PC-9 (cell line): ENCODE measurements around the gene RAB31. TPM values are rescaled to one million over a fixed set of nuclear protein-coding genes. Genes with fewer than 3 reads are reported as not detected.

Source experiments
- BruUV-seq: library from RNA; stranded (reverse); fragments of 400-500 nt; replicated peaks from 2 replicates; lab custom pipeline; 2021; lab: Mats Ljungman, UMichigan
- CTCF ChIA-PET: fragments of 300-600 bp; sonication (Branson Sonifier 250); formaldehyde crosslinking; loops from one replicate; lab custom pipeline; 2022; ENCODE audit warnings: antibody characterized with exemption; lab: Charles Lee
- POLR2A ChIA-PET: fragments of 300-600 bp; sonication (Branson Sonifier 250); formaldehyde crosslinking; loops from one replicate; lab custom pipeline; 2022; ENCODE audit warnings: antibody characterized with exemption; ENCODE audit not compliant: unreplicated experiment; lab: Charles Lee
- DNase-seq, 2 experiments: peaks; one replicate each; pipeline versions ENCODE4 v3.0.0 to v3.0.0-alpha.2; 2015 to 2022; ENCODE audit warnings: mixed read lengths in 1 of 2
- H2AFZ ChIP-seq: fragments of 200-600 bp; sonication (generic); 2 replicates; pipeline ENCODE4 v1.8.1; 2017; ENCODE audit warnings: antibody characterized with exemption
- H3F3A ChIP-seq: fragments of 200-600 bp; sonication (generic); 2 replicates; pipeline ENCODE4 v1.8.1; 2017; ENCODE audit warnings: antibody characterized with exemption, mild to moderate bottlenecking, low read depth; ENCODE audit not compliant: insufficient read depth
- H3K27ac ChIP-seq: fragments of 200-600 bp; sonication (generic); 2 replicates; pipeline ENCODE4 v1.6.1; 2016; ENCODE audit warnings: mixed run types
- H3K27me3 ChIP-seq: fragments of 200-600 bp; sonication (generic); 2 replicates; pipeline ENCODE4 v1.6.1; 2016; ENCODE audit warnings: low read depth, mixed run types; ENCODE audit not compliant: insufficient read depth
- H3K36me3 ChIP-seq: fragments of 200-600 bp; sonication (generic); 2 replicates; pipeline ENCODE4 v1.6.1; 2016; ENCODE audit warnings: low read depth, mixed run types
- H3K4me1 ChIP-seq: fragments of 200-600 bp; sonication (generic); replicated peaks from 2 replicates; pipeline ENCODE4 v1.6.1; 2016; ENCODE audit warnings: mixed run types; ENCODE audit not compliant: insufficient read depth
- H3K4me2 ChIP-seq: fragments of 200-600 bp; sonication (generic); 2 replicates; pipeline ENCODE4 v1.6.1; 2017; ENCODE audit warnings: mixed run types
- H3K4me3 ChIP-seq: fragments of 200-600 bp; sonication (generic); 2 replicates; pipeline ENCODE4 v1.6.1; 2016; ENCODE audit warnings: mixed run types
- H3K79me2 ChIP-seq: fragments of 200-600 bp; sonication (generic); 2 replicates; pipeline ENCODE4 v1.6.1; 2017; ENCODE audit warnings: low read depth, mixed run types
- H3K9me2 ChIP-seq: fragments of 200-600 bp; sonication (generic); 2 replicates; pipeline ENCODE4 v1.8.1; 2017; ENCODE audit warnings: mild to moderate bottlenecking; ENCODE audit not compliant: insufficient read depth
- H3K9me3 ChIP-seq: fragments of 200-600 bp; sonication (generic); 2 replicates; pipeline ENCODE4 v1.8.1; 2016; ENCODE audit warnings: low read depth; ENCODE audit not compliant: insufficient read depth
- H4K20me1 ChIP-seq: fragments of 200-600 bp; sonication (generic); 2 replicates; pipeline ENCODE4 v1.8.1; 2017; ENCODE audit not compliant: insufficient read depth
- EZH2 ChIP-seq: fragments of 200-600 bp; sonication (generic); IDR thresholded peaks from 2 replicates; pipeline ENCODE4 v1.8.0; 2017; ENCODE audit warnings: antibody characterized with exemption, low read depth
- intact Hi-C: fragments of 100-400 bp; cut with micrococcal nuclease; formaldehyde crosslinking; loops from one replicate; pipeline ENCODE4 v1.10.0; 2022; ENCODE audit not compliant: unreplicated experiment
- total RNA-seq: library from RNA; stranded (reverse); gene quantifications from 2 replicates; pipeline ENCODE4 v1.2.3, GENCODE V29; 2021
- TF ChIP-seq, protein P1 (sequence below): fragments of 200-600 bp; sonication (generic); conservative IDR thresholded peaks from 2 replicates; pipeline ENCODE4 v1.6.1; 2017; ENCODE audit warnings: mixed run types, antibody characterized with exemption, mild to moderate bottlenecking, moderate library complexity

RAB31 gene
- total RNA-seq, 1 experiment from 2014 or later, result 51.0 TPM

DNA sequence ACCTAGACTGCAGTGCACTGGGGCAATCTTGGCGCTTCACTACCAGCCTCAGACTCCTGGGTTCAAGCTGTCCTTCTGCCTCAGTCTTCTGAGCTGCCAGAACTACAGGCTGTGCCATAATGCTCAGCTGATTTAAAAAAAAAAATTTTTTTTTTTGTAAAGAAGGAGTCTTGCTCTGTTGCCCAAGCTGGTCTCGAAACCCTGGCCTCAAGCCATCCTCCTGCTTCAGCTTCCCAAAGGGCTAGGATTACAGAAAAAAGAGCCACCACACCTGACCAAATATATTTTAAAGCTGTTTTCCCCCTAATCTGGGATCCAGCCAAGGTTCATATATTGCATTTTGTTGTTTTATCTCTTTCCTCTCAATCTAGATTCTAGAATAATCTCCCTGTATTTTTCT is 82.2 kb downstream of the RAB31 start:
- DNase-seq, result no peak
- BruUV-seq, result no TSS peak
- H3K27ac ChIP-seq, result no peak overlapping the region

DNA sequence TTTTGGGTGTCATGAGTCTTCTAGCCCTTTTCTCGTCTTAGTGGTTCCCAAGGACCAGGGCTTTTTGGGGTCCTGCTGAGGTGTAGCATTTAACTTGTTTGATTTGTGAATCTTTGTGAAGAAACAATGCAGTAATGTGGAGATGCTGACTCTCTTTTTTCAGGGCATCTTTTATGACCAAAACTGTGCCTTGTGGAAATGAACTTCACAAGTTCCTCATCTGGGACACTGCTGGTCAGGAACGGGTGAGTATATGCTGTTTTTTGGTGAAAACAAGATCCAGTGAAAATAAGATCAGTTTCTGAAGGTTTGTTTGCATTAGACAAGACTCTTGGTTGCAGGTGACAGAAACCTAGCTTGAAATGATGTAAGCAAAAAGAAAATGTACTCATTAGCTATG is 83.9 kb downstream of the RAB31 start:
- H3K79me2 ChIP-seq, result no peaks in the 10 kb centered on the region
- H2AFZ ChIP-seq, result no peak overlapping the region
- H3K4me1 ChIP-seq, result no peaks in the 10 kb centered on the region
- POLR2A ChIA-PET, result no interaction called here
- peaks cover 13% of the 10 kb centered on the region; the same call in 1 of the 2 replicates for H3K9me3 ChIP-seq
- DNase-seq, result no peak
- no peak overlapping the region for H3K4me2 ChIP-seq
- H3K27me3 ChIP-seq, result no peaks in the 10 kb centered on the region
- TF ChIP-seq, protein P1, sequence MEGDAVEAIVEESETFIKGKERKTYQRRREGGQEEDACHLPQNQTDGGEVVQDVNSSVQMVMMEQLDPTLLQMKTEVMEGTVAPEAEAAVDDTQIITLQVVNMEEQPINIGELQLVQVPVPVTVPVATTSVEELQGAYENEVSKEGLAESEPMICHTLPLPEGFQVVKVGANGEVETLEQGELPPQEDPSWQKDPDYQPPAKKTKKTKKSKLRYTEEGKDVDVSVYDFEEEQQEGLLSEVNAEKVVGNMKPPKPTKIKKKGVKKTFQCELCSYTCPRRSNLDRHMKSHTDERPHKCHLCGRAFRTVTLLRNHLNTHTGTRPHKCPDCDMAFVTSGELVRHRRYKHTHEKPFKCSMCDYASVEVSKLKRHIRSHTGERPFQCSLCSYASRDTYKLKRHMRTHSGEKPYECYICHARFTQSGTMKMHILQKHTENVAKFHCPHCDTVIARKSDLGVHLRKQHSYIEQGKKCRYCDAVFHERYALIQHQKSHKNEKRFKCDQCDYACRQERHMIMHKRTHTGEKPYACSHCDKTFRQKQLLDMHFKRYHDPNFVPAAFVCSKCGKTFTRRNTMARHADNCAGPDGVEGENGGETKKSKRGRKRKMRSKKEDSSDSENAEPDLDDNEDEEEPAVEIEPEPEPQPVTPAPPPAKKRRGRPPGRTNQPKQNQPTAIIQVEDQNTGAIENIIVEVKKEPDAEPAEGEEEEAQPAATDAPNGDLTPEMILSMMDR, result no peak
- TF ChIP-seq EZH2, result no peak
- no peaks in the 10 kb centered on the region for H4K20me1 ChIP-seq
- intact Hi-C loops, result no loop called here
- no TSS peak for BruUV-seq
- H3K27ac ChIP-seq, result no peak overlapping the region
- H3K4me3 ChIP-seq, result no peak overlapping the region
- CTCF ChIA-PET, result no interaction called here
- peaks cover 20% of the 10 kb centered on the region; the same call in 1 of the 2 replicates for H3K36me3 ChIP-seq
- H3F3A ChIP-seq, result no peaks in the 10 kb centered on the region; the same call in none of the 2 replicates
- H3K9me2 ChIP-seq, result no peaks in the 10 kb centered on the region

More for the DNA sequence above, 82.2 kb downstream of the RAB31 start:
- Histone ChIP-seq H4K20me1 (no peaks in the 10 kb centered on the region), H2AFZ (no peak overlapping the region), H3F3A (no peaks in the 10 kb centered on the region; the same call in none of the 2 replicates), H3K36me3 (peaks cover 14% of the 10 kb centered on the region; the same call in 1 of the 2 replicates), H3K9me2 (no peaks in the 10 kb centered on the region), H3K9me3 (peaks cover 16% of the 10 kb centered on the region; the same call in 1 of the 2 replicates), H3K4me3 (no peak overlapping the region), H3K4me1 (no peaks in the 10 kb centered on the region), H3K79me2 (no peaks in the 10 kb centered on the region), H3K4me2 (no peak overlapping the region), H3K27me3 (no peaks in the 10 kb centered on the region)
- TF ChIP-seq, protein P1, result no peak
- no peak for TF ChIP-seq EZH2
- intact Hi-C loops, result no loop called here
- POLR2A ChIA-PET, result no interaction called here
- CTCF ChIA-PET, result no interaction called here

DNA sequence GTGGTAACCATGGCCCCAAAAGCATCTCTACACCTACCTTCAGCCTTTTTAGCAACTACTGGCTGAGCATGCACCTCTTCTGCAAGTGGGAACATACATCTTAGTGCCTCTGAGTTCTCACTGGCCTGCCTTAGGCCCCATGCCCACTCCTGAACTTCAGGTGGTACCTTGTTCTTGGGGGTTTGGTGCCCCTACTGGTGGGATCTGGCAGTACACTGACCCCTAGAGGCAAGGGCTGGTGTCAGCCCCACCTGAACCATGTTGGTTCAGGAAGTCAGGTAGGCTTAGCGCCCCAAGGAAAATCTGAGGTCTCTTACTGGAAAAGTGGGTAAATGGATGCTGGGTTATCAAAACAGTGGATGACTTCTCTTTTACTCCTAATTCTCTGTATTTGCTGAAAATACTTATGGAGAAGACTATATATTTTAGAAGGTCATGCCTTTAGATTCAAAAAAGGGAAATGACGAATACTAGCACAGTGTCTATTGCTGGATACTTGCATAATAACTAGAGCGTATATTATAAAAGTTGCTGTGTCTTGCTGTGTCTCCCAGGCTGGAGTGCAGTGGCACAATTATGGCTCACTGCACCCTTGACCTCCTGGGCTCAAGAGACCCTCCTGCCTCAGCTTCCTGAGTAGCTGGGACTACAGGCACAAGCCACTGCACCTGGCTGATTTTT is 84.6 kb downstream of the RAB31 start:
- BruUV-seq, result no TSS peak
- Histone ChIP-seq H3K9me3 (peaks cover 8% of the 10 kb centered on the region; the same call in 1 of the 2 replicates), H3K27ac (no peak overlapping the region), H3K79me2 (no peaks in the 10 kb centered on the region), H3K27me3 (no peaks in the 10 kb centered on the region), H3K9me2 (no peaks in the 10 kb centered on the region), H4K20me1 (no peaks in the 10 kb centered on the region), H3K36me3 (peaks cover 16% of the 10 kb centered on the region; the same call in 1 of the 2 replicates), H3K4me1 (no peaks in the 10 kb centered on the region), H3K4me2 (no peak overlapping the region), H3F3A (no peaks in the 10 kb centered on the region; the same call in none of the 2 replicates), H3K4me3 (no peak overlapping the region), H2AFZ (no peak overlapping the region)
- POLR2A ChIA-PET, result no interaction called here
- intact Hi-C loops, result no loop called here
- no peak for TF ChIP-seq EZH2
- TF ChIP-seq, protein P1, result peak; percentile 61
- no peak for DNase-seq
- CTCF ChIA-PET, result no interaction called here
